Fibroblast of villous mesenchyme (primary cell): ENCODE measurements around the gene EMD. TPM values are rescaled to one million over a fixed set of nuclear protein-coding genes. Genes with fewer than 3 reads are reported as not detected.

ENCODE experiments used
- DNase-seq: peaks from one replicate; pipeline ENCODE4 v3.0.0-alpha.2; 2010; ENCODE audit warnings: low read depth
- H3K4me3 ChIP-seq: 2 replicates; pipeline ENCODE4 v1.5.1; 2011; ENCODE audit warnings: low read depth, mild to moderate bottlenecking, low read length
- CTCF ChIP-seq: IDR thresholded peaks from 2 replicates; pipeline ENCODE4 v1.5.1; 2012; ENCODE audit warnings: low read depth, mild to moderate bottlenecking, low read length; ENCODE audit not compliant: insufficient read depth
- total RNA-seq: library from RNA; depleted of rRNA; stranded (reverse); fragments of >200 nt; gene quantifications from 2 replicates; pipeline ENCODE4 v1.2.3, GENCODE V29; 2012

The EMD gene
- total RNA-seq, 1 donor: 34.5 TPM

GRCh38 chrX:154371789-154372300, 7.2 kb upstream of the EMD start:
- peak overlapping the region; percentile 48 for H3K4me3 ChIP-seq
- TF ChIP-seq CTCF: no peak
- DNase-seq: no peak

- no peak for TF ChIP-seq CTCF
- peak; percentile 47 for DNase-seq
- H3K4me3 ChIP-seq: peak overlapping the region; percentile 48
Measured at GRCh38 chrX:154372612-154373022, 6.5 kb upstream of the EMD start.

GRCh38 chrX:154373340-154374306, 5.5 kb upstream of the EMD start:
- TF ChIP-seq CTCF: peak; percentile 55
- DNase-seq: peak; percentile 86
- peak overlapping the region; percentile 60 for H3K4me3 ChIP-seq

DNA sequence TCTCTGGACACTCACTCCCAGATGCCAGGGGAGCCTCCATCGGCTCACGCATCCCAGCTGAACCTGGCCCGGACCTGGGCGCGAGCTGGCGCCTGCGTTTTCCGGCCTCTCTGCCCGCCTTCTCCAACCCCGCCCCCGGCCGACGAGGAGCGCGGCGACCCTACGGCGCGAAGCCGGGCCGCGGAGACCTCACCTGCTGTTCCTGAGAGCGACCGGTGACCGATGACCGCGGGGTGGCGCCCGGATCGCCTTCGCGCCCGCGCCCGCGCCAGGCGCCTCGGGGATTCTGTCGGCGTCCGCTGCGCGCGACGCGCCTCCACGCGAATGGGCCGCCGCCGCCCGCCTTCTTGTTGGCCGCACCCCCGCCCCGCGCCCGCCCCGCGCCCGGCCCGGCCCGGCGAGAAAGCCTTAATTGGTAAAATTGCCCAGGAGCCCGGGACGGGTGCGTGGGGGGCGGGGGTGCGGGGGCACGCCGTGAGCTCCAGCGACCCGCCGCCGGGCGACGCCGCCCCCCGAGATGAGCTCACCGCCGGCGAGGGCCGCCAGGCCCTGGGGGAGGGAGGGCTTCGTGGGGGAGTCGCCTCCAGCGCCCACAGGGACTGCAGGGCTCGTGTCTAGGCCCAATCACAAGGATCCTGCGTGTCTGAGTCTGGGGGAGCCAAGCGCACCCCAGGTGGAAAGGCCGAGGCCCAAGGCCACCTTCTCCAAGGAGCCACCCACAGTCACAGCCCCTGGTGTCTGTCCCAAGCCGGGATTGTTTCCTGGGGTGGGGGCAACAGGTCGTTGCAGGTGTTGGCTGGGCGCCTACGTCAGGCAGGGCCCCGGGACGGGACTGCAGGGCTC, 4.6 kb upstream of the EMD start, which contains the start of gene FLNA:
TSS of gene FLNA (minus strand) at position 322 of the 843 bp plus-strand sequence. CDS start 3,389 bp downstream, outside the sequence.
- no peak for DNase-seq
- H3K4me3 ChIP-seq: peak within 1 kb of the TSS; percentile 60
- TF ChIP-seq CTCF: no peak

GRCh38 chrX:154375156-154375504, 4.0 kb upstream of the EMD start:
- no peak for DNase-seq
- H3K4me3 ChIP-seq: peak overlapping the region; percentile 41
- no peak for TF ChIP-seq CTCF

GRCh38 chrX:154376774-154377173, 2.3 kb upstream of the EMD start:
- no peak for DNase-seq
- no peak overlapping the region for H3K4me3 ChIP-seq
- no peak for TF ChIP-seq CTCF
